NT2/D1 (cell line): ENCODE data around the gene UMPS.

ENCODE experiments used
- SUZ12 ChIP-seq: IDR thresholded peaks from 2 replicates; pipeline ENCODE4 v1.6.1; 2011; ENCODE audit not compliant: insufficient read length, insufficient read depth; ENCODE audit errors: extremely low read depth
- YY1 ChIP-seq: IDR thresholded peaks from 2 replicates; pipeline ENCODE4 v1.6.1; 2011; ENCODE audit not compliant: insufficient read length, insufficient read depth
- ZNF274 ChIP-seq: IDR thresholded peaks from 2 replicates; pipeline ENCODE4 v1.6.1; 2011; ENCODE audit warnings: mild to moderate bottlenecking, low read depth, low read length

DNA sequence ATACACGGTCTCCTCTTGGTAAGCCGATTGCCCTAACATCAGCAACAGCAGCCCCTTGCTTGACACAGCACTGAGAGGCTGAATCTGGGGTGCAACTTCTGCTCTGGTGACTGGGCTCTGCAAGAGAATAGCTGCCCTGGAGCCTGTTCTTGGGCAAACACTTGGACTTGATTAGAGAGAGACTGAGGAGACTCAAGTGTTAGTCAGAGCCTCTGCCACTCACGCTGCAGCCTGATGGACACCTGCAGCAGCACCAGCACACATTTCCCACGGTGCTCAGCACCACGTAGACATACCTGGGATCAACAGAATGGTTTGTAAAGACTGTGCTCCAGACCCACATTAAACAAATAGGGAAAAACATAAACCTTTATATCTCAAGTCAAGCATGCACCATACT lies 35.8 kb upstream of the UMPS start:
- no peak for TF ChIP-seq SUZ12
- TF ChIP-seq YY1 = no peak
- no peak for TF ChIP-seq ZNF274
